GM19238 (cell line): ENCODE results near the gene MACO1.
"Not testable (repeated sequence)": the region's sequence is repeated elsewhere in the genome, so short reads cannot be mapped to it uniquely, and the experiment has no call there.

Experiments used
- DNase-seq: peaks from one replicate; pipeline ENCODE4 v3.0.0; 2011; ENCODE audit warnings: low spot score; ENCODE audit not compliant: insufficient read length

Gene MACO1

DNA sequence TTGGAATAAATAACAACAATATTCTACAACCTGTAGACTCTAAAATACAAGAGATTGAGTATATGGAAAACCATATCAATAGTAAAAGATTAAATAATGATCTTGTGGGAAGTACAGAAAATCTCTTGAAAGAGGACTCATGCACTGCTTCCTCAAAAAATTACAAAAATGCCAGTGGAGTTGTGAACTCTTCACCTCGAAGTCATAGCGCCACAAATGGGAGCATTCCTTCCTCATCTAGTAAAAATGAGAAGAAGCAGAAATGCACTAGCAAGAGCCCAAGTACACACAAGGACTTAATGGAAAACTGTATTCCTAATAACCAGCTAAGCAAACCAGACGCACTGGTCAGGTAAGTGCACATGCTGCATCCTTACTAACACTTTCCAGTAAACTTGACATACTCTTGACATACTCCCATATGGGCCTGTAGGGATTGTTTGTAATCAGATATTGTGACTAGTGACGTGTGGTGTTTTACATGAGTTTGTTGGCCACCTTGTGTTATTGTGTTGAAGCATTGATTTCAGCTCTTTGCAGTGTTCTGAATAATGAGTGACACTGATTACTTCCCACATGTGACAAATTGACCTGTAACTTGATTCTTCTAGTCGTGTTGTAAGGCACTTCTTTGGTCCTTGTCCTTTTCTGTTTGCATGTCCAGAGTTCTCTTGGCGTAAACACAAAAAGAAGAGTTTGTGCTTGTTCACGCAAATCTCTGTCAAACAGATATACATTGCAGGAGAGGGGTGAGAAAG is 28.0 kb downstream of the MACO1 start:
- no peak for DNase-seq

DNA sequence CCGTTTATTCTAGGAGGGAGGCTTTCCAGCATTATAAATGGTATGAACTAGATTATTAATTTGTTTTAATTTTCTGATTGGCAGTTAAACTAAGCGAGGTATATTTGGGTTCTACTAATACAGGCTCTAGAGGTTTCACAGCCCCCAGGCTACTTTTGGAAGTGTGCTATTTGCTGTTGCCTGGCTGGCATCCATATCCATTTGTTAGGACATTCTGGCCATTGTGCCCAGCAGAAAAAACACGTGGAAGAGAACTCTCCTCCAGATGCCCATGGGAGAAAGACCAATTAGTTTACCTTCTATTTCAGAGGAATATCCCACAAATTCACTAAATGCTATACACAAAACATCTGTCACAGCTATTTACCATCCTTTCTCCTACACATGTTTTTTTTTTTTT is 29.3 kb downstream of the MACO1 start:
- DNase-seq: no peak

DNA sequence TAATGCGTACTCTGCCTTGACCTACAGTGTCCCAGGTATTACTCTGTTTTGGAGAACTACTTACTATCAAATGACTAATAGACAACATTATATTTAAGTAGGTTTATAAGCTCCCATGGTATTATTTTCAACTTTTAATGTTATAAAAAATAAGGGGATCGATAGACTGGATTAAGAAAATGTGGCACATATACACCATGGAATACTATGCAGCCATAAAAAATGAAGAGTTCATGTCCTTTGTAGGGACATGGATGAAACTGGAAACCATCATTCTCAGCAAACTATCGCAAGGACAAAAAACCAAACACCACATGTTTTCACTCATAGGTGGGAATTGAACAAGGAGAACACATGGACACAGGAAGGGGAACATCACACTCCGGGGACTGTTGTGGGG is 30.1 kb downstream of the MACO1 start:
- DNase-seq: not testable (repeated sequence)

DNA sequence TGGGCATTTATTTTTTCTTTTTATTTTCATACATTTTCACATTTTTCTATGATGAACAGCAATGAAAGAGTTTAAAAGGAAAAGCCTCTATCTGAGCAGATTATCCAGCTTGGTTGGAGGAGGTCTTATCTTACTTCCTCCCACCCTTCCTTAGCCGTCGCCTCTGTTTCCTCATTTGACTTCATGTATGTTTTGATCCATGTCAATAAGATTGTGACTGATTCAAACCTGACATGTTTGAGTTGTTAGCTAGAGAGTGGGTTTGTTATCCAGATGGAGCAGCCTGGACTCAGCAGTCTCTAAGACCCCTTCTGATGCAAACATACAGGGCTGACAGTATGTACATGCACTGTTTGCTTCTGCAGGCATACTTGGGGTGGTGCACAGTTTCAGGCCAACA is 31.2 kb downstream of the MACO1 start:
- DNase-seq: no peak

GRCh38 chr1:25462732-25463131 is 32.0 kb downstream of the MACO1 start:
- DNase-seq: no peak

GRCh38 chr1:25467193-25467592 is 36.5 kb downstream of the MACO1 start:
- DNase-seq: no peak

GRCh38 chr1:25467616-25468015 is 36.9 kb downstream of the MACO1 start:
- no peak for DNase-seq

DNA sequence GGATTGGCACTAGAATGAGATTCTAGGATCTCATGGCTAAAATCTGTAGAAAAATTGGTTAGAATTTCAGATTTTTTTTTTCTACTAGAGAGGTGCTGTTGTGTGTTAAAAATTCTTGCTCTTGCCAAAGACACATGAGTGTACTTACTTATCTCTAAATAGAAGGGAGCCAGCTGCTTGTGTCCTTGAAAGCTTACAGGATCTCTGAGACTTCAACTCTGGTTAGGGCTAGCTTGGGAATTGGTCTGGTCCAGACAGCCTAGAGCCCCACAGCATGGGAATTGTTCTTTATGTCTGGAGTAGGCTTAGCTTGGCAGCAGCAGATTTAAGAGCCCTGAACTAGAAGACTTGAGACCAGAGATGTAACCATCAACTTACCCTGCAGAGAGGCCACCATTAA is 37.3 kb downstream of the MACO1 start:
- no peak for DNase-seq

GRCh38 chr1:25469177-25469576 is 38.5 kb downstream of the MACO1 start:
- no peak for DNase-seq

DNA sequence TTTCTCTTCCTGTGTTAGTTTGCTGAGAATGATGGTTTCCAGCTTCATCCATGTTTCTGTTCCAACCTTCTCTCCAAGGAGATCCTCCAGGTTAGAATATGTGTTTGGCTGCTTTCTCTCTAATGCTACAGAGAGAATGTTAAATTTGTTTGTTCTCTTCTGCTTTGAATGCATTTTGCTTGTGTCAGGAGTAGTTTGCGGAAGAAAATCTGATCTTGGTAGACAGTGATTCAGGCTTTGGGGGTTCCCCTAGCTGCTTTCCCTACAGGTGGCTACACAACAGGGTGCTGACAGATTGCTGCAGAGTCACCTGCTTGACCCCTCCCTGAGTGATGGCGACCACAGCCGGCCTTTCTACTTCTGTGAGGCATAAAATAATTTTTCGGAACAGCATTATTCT is 41.8 kb downstream of the MACO1 start:
- DNase-seq: no peak

DNA sequence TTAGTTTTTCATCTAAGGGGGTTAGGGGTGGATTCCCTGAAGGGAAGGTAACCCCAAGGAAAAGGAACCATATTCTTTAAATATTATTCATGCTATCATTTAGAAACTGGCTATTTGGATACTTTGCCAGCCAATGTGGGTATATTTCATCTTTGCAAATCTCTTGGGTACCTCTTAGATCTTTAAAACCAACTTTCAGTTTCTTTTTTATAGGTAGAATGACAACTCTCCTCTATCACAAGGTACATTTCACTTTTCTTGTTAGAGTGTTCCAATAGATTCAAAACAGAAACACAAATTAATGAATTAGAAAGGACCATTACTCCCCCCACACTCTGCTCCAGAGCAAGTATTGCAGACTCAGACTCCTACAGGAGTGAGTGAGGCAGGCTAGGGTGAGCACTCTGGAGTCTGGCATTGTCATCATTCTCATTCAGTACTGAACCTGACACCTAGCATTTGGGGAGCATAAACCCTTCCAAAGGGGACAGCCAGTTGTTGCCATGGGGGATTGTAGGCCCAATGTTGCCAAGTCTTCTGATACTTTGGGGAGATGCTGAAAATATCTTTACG is 43.0 kb downstream of the MACO1 start:
- DNase-seq: no peak

DNA sequence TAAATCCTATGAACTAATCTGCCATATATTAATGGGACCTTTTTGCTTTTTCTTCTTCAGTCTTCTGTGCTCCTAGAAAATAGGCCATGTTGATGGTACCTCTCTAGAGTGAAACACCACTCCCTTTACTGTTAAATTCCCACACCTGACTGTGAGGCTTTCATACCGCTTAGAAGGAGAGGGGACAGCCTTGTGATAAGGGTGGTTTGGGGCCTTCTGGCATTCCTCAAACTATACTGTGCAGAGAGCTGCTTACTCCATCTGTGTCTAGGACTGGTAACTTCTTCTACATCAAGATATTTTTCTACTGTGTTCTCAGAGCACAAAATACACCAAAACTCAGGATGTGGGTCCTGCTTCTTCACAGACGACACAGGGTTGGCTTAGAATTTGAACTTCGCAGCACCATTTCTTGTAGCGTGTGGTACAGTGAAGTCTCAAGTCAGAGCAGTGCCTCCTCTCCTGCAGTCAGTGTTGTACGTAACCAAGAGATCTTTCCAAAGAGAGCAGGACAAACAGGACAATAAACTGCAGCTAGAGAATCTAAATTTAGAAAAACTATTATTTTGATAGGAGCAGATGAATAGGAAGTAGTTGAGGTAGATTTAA is 43.8 kb downstream of the MACO1 start:
- no peak for DNase-seq

DNA sequence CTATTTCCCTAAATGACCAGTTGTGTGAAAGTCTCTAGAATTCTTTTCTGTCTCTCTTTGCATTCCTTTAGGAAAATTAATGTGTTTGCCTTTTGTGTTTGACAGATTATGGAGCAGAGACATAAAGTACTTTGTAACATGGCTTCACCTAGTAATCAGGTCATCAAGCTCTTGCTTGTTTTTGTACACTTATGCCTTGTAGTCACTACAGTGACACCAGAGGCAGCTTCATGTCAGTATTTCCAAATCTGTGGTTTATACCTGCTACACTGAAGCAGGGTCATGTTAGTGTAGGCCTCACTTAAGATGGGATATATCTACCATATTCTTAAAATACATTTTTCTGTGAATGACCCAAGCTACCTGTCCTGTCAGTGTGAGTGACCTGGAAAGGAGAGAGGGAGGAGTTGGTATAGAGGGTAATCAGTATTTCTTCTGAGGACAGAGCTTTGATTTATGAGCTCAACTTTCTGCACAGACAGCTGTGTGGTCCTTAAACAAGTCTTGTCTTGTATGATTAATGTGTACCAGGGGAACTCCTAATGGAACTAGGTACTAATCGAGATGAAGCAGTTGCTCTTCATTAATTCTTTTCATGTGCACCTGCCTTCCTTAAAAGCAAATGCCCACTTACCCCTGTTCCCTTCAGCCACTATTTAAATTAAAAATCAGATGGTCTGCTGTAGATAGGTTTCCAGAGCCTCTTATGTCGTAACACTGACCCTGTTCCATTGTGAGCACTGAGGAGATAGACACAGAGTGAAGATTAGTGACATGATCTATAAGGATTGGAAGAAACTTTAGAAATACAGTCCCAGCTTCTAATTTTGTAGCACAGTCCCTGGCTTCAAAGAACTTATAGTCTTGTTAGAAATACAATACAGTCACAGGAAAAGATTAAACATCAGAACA is 45.7 kb downstream of the MACO1 start:
- DNase-seq: no peak

DNA sequence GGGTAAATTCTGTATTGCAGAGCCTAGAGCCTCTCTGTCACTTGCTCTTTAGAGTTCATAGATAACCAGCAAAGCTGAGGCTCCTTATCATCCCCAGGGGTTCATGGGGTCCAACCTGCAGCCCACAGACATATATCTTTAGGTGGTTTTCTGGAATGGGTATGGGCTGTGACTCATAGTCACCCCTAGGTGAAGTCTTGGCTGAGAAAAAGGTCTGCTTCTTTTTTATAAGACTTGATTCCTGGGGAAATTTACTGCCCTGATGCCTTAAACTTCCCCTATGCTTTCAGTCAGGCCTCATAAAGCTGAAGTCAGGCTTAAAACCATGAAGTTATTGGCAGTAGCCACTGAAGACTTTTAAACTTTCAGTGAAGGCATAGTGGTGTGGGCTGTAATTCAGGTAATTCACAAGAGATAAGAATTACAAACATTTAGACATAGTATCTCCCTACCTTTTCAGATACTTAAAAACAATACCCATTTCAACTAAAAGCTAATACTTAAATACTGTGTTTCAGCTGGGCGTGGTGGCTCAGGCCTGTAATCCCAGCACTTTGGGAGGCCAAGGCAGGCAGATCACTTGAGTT is 46.8 kb downstream of the MACO1 start:
- no peak for DNase-seq

- DNase-seq: no peak
Observed at GRCh38 chr1:25478633-25479032, 47.9 kb downstream of the MACO1 start.

DNA sequence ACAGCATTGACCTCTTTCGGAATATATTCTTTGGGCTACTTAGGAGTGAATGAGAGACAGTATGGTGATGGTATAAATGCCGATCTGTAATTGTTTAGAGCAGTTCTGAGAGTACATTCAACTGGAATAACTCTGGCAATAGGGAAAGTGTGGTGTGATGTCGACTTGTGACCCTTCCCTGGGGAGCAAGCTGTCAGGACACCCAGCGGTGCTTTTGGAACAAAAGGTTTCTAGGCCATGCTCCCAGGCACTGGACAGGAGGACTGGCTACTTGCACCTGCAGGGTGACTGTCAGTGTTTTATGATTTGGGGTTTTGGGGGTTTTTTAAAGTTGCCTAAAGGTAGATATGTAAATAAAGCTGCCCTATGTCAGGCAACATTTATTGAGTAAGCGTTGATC is 50.9 kb downstream of the MACO1 start:
- DNase-seq: no peak

- DNase-seq: no peak
Observed at GRCh38 chr1:25482211-25482610, 51.5 kb downstream of the MACO1 start.

DNA sequence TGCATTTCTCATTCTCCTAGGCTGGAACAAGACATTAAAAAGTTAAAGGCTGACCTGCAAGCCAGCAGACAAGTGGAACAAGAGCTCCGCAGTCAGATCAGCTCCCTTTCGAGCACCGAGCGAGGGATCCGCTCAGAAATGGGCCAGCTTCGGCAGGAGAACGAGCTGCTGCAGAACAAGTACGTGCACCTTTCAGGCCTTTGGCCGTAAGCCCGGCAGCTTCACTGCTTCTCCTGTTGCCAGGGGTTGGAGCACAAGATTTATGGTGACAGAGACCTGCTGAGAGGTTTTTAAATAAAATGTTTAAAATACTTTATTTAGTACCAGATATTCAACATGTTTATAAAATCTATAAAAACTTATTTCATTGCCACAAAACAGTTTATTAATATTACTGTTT is 53.4 kb downstream of the MACO1 start:
- DNase-seq: no peak

- DNase-seq: no peak
Observed at GRCh38 chr1:25484533-25484932, 53.8 kb downstream of the MACO1 start.

- no peak for DNase-seq
Observed at GRCh38 chr1:25485536-25486411, 55.1 kb downstream of the MACO1 start.

DNA sequence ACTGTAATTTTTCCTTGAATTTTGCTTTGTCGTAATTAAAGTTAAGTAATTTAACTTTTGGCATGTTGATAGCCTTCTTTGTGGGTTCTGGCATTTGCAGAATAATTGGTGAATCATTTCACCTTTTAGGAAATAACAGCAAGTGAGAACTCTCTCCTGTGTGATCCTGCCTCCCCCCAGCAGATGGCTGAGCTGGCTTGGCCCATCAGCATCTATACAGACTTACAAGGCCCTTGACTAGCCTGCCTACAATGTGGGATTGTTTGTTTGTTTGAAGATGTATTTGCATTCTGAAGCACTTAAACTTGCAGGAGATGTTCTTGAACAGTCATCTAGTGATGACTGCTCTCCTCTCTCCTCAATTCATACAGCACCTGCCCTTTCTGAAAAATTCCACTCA is 55.9 kb downstream of the MACO1 start:
- no peak for DNase-seq
